ENCODE measurements around the gene FANCD2.
"Not testable (repeated sequence)": the region's sequence is repeated elsewhere in the genome, so short reads cannot be mapped to it uniquely, and the experiment has no call there.

The FANCD2 gene

DNA sequence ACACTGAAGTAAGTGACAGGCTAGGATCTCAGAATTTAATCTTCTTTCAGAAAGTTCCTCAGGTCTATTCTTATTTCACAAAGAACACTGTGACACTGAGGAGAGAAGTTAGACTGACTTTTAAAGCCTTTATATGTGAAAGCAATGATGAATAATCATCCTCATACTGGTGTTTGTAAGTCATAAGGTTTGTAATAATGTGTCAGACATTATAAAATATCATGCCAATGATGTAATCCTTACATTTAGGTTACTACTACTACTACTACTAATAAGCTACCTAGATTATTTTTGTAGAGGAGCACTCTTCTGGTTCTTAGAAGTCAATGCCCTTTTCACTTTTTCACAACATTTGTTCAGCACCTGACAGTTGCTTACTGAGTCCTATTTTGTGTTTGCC, 48.4 kb downstream of the FANCD2 start:
- DNase-seq (ENCODE audit: low spot score): no peak
- ChIA-PET CTCF (no interaction called here), POLR2A (ENCODE audit: low non-redundant PET) (no interaction called here)
- no peak overlapping the region for H3K27ac ChIP-seq
- TF ChIP-seq, protein P1, sequence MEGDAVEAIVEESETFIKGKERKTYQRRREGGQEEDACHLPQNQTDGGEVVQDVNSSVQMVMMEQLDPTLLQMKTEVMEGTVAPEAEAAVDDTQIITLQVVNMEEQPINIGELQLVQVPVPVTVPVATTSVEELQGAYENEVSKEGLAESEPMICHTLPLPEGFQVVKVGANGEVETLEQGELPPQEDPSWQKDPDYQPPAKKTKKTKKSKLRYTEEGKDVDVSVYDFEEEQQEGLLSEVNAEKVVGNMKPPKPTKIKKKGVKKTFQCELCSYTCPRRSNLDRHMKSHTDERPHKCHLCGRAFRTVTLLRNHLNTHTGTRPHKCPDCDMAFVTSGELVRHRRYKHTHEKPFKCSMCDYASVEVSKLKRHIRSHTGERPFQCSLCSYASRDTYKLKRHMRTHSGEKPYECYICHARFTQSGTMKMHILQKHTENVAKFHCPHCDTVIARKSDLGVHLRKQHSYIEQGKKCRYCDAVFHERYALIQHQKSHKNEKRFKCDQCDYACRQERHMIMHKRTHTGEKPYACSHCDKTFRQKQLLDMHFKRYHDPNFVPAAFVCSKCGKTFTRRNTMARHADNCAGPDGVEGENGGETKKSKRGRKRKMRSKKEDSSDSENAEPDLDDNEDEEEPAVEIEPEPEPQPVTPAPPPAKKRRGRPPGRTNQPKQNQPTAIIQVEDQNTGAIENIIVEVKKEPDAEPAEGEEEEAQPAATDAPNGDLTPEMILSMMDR (conservative IDR thresholded peaks at IDR 0.05; ENCODE audit: low read depth): no peak

DNA sequence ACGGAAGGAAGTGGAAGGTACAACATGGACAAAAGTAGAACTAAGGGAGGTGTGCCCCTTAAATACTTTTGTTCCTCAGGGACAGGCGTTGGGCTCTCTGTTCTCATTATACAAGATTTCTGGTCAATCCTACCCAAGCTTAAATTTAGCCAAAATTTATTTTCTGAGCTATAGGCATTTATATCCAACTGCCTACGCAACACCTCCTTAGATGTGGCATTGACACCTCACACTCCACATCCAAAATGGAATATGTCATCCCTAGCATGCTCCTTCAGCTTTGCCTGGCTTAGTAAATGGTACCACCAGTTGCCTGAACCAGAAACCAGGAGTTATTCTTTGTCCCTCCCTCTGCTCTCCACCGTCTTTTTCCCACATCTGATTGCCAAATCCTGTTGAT, 55.6 kb downstream of the FANCD2 start:
- TF ChIP-seq, protein P1 (conservative IDR thresholded peaks at IDR 0.05; ENCODE audit: low read depth): no peak
- no peak overlapping the region for H3K27ac ChIP-seq
- DNase-seq (ENCODE audit: low spot score): no peak
- ChIA-PET POLR2A (ENCODE audit: low non-redundant PET) (no interaction called here), CTCF (no interaction called here)

DNA sequence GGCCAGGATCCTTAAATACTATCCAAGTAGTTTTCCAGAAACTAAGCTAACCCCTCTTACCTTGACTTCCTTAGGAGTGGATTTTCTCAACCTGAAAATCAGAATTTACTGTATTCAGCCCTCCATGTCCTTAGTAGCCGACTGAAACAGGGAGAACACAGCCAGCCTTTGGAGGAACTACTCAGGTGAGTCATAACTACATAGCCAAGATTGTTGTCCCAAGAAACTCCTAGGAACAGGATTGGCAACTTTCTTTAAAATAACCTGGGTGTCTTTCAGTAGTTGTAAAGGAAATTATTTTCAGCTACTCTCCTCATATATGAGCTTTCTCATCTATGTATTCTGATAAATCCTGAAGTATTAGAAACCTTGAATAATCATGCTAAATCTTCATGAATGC, 59.5 kb downstream of the FANCD2 start:
- no peak overlapping the region for H3K27ac ChIP-seq
- POLR2A ChIA-PET (ENCODE audit: low non-redundant PET): no interaction called here
- TF ChIP-seq, protein P1 (conservative IDR thresholded peaks at IDR 0.05; ENCODE audit: low read depth): no peak
- peak; percentile 14 for DNase-seq (ENCODE audit: low spot score)
- CTCF ChIA-PET: interaction anchor here (0.6 kb wide), 1 partner anchor 129 kb away, joined by 3 read pairs; no protein-coding TSS in a partner anchor

DNA sequence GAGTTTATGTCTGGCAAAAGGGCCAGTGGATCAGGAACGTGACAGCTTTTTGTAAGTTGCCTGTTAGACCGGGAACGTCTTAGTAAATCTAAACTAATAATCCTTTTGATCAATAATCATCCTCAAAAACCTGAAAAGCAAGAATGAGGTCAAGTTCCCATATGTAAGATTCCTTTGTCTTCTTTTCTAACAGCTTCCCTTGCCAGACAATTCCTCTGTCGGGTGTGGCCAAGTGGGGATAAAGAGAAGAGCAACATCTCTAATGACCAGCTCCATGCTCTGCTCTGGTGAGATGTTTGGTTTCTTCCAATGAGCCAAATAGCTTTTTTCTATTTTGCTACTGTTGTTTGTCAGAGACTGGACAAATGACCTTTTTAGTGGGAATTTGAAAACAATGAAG, 62.0 kb downstream of the FANCD2 start:
- no peak for DNase-seq (ENCODE audit: low spot score)
- POLR2A ChIA-PET (ENCODE audit: low non-redundant PET): no interaction called here
- CTCF ChIA-PET: no interaction called here
- TF ChIP-seq, protein P1 (conservative IDR thresholded peaks at IDR 0.05; ENCODE audit: low read depth): no peak
- no peak overlapping the region for H3K27ac ChIP-seq

DNA sequence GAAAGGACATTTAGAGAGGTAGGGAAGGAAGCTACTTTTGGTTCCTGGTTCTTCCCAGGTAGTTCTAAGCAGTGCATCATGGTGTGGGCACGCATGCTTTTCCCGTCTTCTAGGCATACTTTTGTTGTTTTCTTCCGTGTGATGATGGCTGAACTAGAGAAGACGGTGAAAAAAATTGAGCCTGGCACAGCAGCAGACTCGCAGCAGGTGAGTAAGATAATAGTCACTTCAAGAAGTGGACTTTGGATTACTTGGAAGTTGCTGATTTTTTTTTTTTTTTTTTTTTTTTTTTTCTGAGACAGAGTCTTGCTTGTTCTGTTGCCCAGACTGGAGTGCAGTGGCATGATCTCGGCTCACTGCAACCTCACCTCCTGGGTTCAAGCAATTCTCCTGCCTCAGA, 63.9 kb downstream of the FANCD2 start:
- ChIA-PET CTCF (no interaction called here), POLR2A (ENCODE audit: low non-redundant PET) (no interaction called here)
- H3K27ac ChIP-seq: no peak overlapping the region
- no peak for DNase-seq (ENCODE audit: low spot score)
- TF ChIP-seq, protein P1 (conservative IDR thresholded peaks at IDR 0.05; ENCODE audit: low read depth): no peak

DNA sequence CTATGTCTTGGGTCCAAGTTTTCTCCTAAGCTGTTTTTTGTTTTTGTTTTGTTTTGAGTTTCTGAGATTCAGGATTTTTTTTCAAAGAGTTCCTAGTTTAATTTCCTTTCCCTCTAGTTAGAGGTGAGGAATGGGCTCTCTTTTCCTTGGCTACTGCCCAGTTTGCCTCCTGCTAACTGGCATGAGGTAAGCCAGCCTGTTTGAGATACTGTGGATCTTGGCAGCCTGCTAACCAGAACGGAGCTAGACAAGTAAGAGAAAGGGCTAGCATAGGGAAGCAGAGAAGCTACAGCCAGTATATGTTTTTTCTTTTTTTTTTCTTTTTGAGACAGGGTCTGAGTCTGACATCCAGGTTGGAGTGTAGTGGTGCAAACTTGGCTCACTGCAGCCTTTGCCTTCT, 64.5 kb downstream of the FANCD2 start:
- DNase-seq (ENCODE audit: low spot score); H3K27ac ChIP-seq; POLR2A ChIA-PET (ENCODE audit: low non-redundant PET); CTCF ChIA-PET: not testable (repeated sequence)

DNA sequence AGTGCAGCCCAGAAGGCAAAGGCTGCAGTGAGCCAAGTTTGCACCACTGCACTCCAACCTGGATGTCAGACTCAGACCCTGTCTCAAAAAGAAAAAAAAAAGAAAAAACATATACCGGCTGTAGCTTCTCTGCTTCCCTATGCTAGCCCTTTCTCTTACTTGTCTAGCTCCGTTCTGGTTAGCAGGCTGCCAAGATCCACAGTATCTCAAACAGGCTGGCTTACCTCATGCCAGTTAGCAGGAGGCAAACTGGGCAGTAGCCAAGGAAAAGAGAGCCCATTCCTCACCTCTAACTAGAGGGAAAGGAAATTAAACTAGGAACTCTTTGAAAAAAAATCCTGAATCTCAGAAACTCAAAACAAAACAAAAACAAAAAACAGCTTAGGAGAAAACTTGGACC, 65.2 kb downstream of the FANCD2 start:
- POLR2A ChIA-PET (ENCODE audit: low non-redundant PET); H3K27ac ChIP-seq; CTCF ChIA-PET; DNase-seq (ENCODE audit: low spot score): not testable (repeated sequence)

DNA sequence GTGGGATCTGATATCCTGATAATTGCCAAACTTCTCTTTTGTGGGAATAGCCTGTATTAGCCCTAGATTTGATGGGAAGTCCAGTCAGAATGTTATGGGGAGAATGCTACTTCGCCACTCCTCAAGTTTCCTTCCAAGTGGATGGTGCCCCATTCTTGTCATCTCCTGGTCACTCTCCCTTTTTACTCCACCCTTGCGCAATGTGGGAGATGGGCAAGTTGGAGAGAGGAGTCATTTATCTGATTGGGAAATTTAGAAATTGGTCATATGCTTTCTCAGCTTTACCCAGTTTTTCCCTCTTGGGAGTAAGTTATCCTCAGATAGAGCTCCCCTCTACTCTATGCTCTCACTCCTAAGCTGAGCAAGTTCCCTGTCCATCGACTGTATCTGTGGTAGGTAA, 67.4 kb downstream of the FANCD2 start:
- POLR2A ChIA-PET (ENCODE audit: low non-redundant PET): no interaction called here

More for the DNA sequence above, 67.4 kb downstream of the FANCD2 start:
- CTCF ChIA-PET: no interaction called here
- no peak for DNase-seq (ENCODE audit: low spot score)
- no peak overlapping the region for H3K27ac ChIP-seq
- TF ChIP-seq, protein P1 (conservative IDR thresholded peaks at IDR 0.05; ENCODE audit: low read depth): no peak
